HG03025 (cell line): ENCODE measurements around the gene DPM2.

ENCODE experiments used
- ATAC-seq: cut with Tn5 transposase; IDR thresholded peaks from one replicate; pipeline ENCODE4 v1.9.1; 2021; ENCODE audit warnings: mild to moderate bottlenecking, moderate library complexity; ENCODE audit not compliant: unreplicated experiment, low FRiP score

DPM2 gene, protein sequence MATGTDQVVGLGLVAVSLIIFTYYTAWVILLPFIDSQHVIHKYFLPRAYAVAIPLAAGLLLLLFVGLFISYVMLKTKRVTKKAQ

DNA sequence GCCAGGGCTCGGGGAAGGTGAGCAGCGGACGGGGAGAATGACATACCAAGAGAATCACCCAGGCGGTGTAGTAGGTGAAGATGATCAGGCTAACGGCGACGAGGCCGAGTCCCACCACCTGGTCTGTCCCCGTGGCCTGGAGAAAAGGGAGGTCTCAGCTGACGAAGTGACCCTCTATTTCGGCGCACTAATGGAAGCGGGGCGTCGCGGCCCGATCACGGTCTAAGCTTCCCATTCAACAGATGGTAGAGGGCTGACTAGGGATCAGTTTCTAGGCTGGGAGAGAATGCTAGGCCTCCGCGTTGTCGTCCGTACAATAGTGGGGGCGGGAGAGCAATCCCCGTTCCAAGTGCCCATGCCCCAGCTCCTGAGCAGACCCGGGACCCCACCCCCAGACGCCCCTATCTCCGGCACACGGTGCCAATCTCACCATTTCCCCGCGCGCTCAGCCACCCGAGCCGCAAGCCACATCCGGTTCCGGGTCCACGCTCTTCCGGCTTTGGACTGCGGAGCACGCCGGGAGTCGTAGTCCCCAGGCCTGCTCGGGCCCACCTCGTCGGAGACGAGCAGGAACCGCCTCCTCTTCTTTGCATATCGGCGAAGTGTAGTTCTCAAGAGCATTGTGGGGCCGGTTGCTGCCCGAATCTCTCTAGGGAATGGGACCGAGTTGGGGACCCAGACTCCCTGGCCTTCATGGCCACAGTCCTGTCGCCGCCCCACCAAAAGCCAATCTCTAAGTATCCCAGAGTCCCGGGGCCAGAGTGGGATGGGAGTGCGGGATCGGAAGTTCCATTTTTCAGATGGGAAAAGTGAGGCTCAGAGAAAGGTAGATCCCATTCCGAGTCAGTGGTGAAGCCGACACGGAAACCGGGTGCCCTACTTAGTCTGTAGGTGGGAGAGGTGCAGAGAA is at the start of gene DPM2:
Gene DPM2 (minus strand): TSS at position 467 of the 910 bp plus-strand sequence. CDS start 34 bp downstream, at position 433.
- peak; percentile 80 for ATAC-seq

- ATAC-seq = no peak
These were observed 49.5 kb upstream of the DPM2 start for GRCh38 chr9:127987103-127987614.

DNA sequence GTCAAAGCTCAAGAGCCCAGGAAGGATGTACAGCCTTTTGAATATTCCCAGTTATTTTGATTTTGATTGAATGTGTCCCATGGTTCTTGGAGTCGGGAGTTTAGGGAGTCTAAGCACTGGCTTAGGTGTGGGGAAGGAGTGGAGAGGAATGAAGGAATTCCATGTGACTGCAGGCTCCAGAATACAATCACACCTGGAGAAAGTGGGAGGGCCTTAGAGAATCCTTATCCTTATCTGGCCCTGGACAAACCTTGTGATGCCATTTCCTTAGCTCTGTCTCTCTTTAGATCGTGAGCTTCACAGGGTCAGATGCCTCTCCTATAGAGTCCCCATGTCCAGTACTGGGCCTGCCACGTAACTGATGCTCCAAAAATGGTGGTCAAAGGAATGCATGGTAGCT is 47.4 kb upstream of the DPM2 start:
- no peak for ATAC-seq

DNA sequence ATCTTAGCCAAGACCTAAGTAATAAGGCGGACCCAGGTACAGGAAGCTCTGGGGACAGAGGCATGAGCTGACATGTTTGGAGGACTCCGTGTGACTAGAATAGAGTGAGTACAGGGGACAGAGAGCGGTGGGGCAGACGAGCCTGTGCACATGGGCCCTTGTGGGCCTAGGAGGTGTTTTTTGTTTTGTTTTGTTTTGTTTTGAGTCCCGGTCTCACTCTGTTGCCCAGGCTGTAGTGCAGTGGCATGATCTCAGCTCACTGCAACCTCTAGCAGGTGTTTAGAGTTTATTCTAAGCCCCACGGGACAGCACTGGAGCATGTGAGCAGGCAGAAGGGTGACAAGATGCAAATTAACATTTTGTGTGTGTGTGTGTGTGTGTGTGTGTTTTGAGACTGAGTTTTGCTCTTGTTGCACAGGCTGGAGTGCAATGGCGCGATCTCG is 46.2 kb upstream of the DPM2 start:
- no peak for ATAC-seq

DNA sequence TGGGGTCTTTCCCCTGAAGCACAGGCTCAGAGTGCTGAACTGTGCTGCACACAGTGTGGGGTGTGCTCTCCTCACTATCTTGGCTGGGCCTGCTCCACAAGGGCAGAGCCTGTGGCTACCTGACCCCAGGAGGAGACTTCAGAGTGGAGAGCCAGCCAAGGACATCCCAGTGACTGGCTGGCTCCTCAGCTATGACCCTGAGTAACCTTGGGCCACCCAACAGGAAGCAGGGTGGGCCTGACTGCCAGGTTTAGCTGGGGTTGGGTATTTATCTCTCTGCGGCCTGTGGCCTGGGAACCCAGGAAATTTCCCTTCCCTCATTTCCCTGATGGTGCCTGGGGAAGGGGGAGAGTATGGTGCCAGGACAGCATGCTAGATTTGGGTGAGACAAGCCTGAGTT is 45.3 kb upstream of the DPM2 start:
- ATAC-seq = no peak

DNA sequence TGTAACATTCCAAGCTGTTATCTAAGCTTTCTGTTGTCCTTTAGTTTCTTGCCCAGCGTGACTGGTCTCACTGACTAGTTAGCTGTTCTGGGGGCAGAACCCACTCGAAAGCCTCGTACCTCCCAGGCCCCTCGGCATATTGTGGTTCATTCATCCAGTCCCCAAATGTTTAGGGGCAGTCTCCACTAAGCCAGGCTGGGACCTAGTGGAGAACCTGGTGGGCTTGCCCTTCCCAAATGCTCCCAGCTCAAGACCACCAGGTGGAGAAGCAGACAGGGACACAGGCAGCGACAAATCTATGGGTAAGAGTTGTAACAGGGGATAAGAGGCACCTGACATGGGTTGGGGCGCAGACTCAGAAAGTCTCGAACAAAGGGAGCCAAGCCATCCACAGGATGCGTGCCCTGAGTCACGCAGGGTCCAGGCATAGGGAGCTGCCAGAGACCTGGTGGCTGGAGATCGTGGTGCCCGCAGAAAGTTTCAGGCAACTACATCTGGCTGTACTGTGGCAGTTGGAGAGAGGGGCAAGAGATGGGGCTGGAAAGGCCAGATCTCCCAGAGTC is 44.0 kb upstream of the DPM2 start:
- no peak for ATAC-seq

- peak; percentile 65 for ATAC-seq
These were observed 43.3 kb upstream of the DPM2 start, which contains the start of gene EEIG1 for GRCh38 chr9:127980706-127981558. Gene EEIG1 (minus strand): TSS chr9:127980989. CDS start chr9:127980137, 852 bp downstream.

DNA sequence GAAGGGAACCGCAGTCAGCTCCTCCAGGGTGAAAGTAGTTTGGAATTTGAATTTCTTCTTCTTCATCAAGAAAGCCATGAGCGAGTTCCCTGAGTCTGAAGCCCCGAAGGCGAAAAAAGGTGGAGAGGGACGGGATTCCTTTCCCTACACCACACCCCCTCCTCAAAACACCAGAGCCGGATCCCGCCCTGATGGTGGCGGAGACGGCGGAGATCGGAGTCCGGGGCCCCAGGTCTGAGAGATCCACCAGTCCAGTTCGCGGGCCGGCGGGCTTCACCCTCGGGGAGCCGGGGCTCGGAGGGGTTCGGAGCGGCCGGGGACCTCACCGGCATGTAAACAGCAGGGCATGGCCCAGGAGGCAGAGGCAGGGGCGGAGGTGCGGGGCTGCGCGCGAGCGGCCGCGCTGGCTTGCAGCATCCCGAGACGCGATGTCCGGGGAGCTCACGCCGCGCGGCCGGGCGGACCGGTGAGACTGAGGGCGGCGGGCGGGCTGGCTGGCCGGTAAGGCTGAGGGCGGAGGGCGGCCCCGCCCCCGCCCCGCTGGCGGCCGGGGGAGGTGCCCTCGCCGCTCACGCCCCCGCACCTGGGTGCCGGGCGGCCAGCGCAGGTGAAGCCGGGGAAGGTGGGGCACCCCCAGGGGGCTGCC is 42.5 kb upstream of the DPM2 start:
- peak; percentile 36 for ATAC-seq

DNA sequence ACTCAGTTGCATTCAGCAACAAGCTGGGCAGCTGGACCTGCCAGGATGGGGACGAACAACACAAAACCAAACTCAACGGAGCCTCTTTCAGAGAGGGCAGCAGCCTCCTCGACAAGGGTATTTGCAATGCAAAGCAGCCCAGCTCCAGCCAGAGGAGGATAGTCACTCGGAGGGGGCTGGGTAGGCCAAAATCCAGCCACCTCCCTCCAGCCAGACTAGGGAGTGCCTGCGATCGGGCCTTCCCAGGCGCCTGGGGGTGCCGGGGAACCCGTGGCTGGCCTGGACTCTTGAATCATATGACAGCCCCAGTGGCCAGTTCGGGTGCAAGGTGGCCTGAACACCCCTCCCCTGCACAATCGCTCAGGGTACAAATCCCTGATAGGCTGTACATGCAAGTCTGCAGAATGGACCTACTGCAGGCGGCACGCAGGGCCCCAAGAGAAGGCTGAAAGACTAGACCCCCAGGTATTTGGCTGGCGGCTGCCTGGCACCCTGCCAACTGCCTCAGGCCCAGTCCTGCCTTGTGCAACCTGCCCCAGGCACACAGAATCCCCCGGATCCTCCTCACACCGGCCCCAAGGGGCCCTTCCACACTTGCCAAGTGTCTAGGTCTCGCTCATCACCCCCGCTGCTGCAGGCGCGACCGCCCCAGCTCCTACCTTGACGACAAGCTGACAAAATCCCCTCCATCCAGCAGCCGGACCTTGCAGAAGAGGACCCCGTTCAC is 41.8 kb upstream of the DPM2 start:
- no peak for ATAC-seq

DNA sequence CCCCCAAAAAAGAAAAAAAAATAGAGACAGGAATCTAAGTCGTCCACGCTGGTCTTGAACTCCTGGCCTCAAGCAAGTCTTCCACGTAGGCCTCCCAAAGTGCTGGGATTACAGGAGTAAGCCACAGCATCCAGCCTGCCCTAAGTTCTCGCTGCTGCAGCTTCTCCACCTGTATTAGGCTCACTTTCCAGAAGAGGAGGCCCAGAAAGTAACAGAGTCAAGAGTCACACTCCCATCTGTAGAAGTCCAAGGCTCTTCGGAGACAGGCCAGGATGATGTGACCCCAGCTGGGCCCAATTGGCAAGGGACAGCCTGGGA is 41.3 kb upstream of the DPM2 start:
- ATAC-seq = no peak

- no peak for ATAC-seq
These were observed 40.4 kb upstream of the DPM2 start for GRCh38 chr9:127977884-127978647.

- ATAC-seq = no peak
These were observed 39.6 kb upstream of the DPM2 start for GRCh38 chr9:127977009-127977883.

DNA sequence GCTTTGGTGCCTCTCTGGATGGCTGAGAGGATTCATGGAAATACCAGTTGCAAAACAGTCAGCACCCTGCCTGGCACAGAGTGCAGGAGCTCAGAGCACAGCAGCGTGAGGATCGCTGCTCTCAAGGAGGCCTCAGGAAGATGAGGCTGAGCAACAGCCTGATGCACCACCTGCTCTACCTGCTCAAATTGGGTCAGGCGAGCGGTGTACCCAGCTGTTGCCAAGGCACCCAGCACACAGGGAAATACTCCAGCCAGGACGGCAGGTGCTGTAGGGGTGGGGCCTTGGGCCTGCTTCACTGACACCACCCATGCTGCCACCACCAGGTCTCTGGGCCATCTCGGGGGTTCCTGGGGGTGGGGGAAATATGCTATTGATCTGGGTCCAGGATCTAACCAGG is 38.8 kb upstream of the DPM2 start:
- ATAC-seq = no peak

DNA sequence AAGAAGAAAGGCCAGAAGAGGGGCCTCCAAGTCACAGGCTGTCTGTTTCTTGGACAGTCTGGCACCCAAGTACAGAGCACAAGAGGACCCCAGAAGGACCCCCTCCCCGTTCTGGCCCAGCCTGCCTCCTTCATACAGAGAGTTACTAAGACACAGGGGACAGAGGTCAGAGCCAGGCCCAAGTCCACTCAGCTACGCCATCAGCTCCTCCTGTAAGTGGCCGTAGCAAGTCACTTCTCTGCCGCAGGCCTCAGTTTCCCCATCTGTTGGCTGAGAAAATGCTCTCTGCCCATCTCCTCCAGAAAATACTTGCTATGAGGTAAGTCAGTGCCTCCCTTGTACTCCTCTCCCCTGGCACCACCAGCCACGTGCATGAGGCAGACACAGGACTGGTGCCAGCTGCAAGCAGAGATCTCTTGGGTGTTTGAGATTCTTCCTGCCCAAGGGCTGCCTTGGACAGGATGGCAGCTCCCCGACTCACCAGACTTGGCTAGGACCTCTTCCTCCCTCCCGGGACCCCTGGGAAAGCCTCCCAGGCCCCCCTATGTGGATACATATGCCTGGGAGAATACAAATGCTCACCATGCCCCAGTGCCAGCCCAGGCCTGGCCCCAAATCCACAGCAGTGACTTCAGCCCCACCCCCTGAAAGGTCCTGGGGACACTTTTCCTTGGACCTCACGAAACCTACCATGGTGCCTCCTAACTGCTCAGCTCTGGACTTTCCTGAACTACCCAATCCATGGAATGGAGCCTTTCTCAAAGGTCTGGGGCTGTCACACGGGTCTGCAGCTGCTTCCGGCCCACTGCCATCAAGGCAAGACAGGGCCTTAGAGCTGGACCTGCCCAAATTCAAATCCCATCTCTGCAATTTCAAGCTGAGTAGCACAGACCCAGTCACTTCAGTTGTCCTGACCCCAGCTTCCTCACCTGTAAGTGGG is 38.0 kb upstream of the DPM2 start:
- ATAC-seq = no peak

- no peak for ATAC-seq
These were observed 37.2 kb upstream of the DPM2 start for GRCh38 chr9:127974769-127975261.

GRCh38 chr9:127974001-127974768 is 36.5 kb upstream of the DPM2 start:
- ATAC-seq = no peak
